ENCODE data around the gene SNCG.
"Not testable (repeated sequence)": the region's sequence is repeated elsewhere in the genome, so short reads cannot be mapped to it uniquely, and the experiment has no call there.

Gene SNCG

DNA sequence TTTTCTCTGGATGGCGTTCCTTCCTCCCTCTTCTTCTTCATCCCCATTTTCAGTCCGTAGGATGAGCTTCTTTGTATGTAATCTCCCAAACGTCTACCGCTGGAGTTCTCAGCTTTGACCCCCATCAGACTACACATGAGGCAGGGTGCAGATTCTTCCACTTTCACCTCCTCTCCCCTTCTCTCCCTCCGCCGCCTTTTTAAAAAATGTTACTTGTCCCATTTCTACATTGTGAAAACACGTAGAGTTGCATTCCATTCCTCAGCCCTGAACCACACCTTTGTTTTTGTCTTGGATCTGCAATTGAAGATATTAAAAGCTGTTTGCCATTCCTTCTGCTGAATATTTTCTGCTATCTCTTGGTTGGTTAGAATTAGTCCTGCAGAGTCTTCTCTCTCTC, 16.1 kb downstream of the SNCG start:
- DNase-seq (ENCODE audit: low read depth in 2 of 2), result no peak

- no peak for DNase-seq (ENCODE audit: low read depth in 2 of 2)
These were observed 18.1 kb downstream of the SNCG start for GRCh38 chr10:86976362-86977056.

GRCh38 chr10:86978457-86978856, 20.1 kb downstream of the SNCG start:
- DNase-seq (ENCODE audit: low read depth in 2 of 2), result not testable (repeated sequence)

DNA sequence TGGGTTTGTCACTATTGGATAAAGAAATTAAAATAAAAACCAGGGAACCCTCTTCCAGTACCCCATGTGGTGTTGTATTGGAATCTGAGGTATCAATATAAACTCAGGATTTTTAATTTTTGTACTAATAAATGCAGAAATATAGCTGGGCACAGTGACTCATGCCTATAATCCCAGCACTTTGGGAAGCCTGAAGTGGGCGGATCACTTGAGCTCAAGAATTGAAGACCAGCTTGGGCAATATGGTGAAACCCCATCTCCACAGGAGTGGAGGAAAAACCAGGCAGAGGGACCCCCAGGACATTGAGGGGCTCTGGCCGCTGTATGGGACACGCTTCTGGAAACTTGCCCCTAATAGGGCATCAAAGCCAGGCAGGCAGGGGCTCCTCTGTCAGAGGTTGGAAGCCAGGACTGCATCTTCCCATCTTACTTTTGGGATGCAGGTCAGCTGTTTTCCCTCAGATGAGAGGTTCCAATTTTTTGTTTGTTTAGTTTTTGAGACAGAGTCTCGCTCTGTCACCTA, 21.0 kb downstream of the SNCG start:
- no peak for DNase-seq (ENCODE audit: low read depth in 2 of 2)

DNA sequence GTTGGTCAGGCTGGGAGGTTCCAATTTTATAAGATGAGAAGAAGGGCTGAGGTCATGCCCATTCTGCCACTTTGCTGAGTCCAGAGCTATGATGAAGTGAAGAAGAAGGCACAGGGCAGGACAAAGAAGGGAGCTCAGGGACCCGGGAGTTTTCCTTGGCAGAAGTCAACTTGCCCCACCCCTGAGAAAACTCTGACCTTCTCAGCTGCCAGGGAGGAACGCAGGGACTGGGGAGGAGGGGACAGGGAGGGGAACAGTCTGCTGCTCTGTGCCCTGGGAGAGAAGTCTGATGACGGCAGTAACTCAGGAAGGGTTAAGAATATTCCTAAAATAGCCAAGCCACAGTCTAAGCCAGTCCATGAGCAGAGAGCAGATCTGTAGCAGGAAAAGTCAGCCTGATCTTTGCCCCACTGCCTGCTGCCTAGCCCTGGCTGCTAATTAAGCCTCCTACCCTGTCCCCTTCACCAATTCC, 21.6 kb downstream of the SNCG start:
- DNase-seq (ENCODE audit: low read depth in 2 of 2), result no peak

- not testable (repeated sequence) for DNase-seq (ENCODE audit: low read depth in 2 of 2)
These were observed 22.6 kb downstream of the SNCG start for GRCh38 chr10:86981020-86981419.

GRCh38 chr10:86981716-86982115, 23.3 kb downstream of the SNCG start:
- no peak for DNase-seq (ENCODE audit: low read depth in 2 of 2)

DNA sequence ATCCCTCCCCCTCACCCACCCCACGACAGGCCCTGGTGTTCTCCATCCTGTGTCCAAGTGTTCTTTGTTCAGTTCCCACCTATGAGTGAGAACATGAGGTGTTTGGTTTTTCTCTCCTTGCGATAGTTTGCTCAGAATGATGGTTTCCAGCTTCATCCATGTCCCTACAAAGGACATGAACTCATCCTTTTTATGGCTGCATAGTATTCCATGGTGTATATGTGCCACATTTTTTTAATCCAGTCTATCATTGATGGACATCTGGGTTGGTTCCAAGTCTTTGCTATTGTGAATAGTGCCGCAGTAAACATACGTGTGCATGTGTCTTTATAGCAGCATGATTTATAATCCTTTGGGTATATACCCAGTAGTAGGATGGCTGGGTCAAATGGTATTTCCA, 26.1 kb downstream of the SNCG start:
- not testable (repeated sequence) for DNase-seq (ENCODE audit: low read depth in 2 of 2)

GRCh38 chr10:86988520-86988919, 30.1 kb downstream of the SNCG start:
- DNase-seq (ENCODE audit: low read depth in 2 of 2), result no peak

DNA sequence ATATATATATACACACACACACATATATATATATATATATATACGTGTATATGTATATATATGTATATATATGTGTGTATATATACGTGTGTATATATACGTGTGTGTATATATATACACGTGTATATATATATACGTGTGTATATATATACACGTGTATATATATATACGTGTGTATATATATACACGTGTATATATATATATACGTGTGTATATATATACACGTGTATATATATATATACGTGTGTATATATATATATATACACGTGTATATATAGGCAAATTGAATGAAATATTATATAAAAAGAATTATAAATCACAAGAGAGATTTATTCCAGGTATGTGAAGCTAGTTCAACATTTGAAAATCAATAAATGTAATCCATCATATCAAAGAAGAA, 33.0 kb downstream of the SNCG start:
- not testable (repeated sequence) for DNase-seq (ENCODE audit: low read depth in 2 of 2)

- DNase-seq (ENCODE audit: low read depth in 2 of 2), result no peak
These were observed 34.1 kb downstream of the SNCG start for GRCh38 chr10:86992456-86992855.

- no peak for DNase-seq (ENCODE audit: low read depth in 2 of 2)
These were observed 34.5 kb downstream of the SNCG start for GRCh38 chr10:86992929-86993328.

- not testable (repeated sequence) for DNase-seq (ENCODE audit: low read depth in 2 of 2)
These were observed 41.5 kb downstream of the SNCG start for GRCh38 chr10:86999802-87000403.

DNA sequence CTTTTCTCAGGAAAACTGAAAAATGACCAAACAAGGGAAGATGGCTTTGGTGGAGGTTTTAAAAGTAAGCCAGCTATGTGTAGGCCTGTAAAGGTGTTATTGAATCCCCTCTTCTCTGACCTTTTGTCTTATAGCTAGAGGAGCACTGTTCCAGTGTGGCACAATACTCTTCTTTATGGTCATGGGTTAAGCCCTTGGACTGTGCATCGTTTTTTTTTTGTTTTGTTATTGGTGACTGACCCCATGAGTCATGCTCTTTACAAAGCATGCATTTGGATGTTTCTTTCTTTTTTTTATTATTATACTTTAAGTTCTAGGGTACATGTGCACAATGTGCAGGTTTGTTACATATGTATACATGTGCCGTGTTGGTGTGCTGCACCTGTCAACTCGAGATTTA, 42.1 kb downstream of the SNCG start:
- DNase-seq (ENCODE audit: low read depth in 2 of 2), result no peak

- not testable (repeated sequence) for DNase-seq (ENCODE audit: low read depth in 2 of 2)
These were observed 48.7 kb downstream of the SNCG start for GRCh38 chr10:87007124-87007523.

- DNase-seq (ENCODE audit: low read depth in 2 of 2), result not testable (repeated sequence)
These were observed 49.3 kb downstream of the SNCG start for GRCh38 chr10:87007674-87008073.

- not testable (repeated sequence) for DNase-seq (ENCODE audit: low read depth in 2 of 2)
These were observed 49.9 kb downstream of the SNCG start for GRCh38 chr10:87008303-87008702.

- not testable (repeated sequence) for DNase-seq (ENCODE audit: low read depth in 2 of 2)
These were observed 50.8 kb downstream of the SNCG start for GRCh38 chr10:87009134-87009696.

Measured in fibroblast of skin of left quadriceps (primary cell).